ENCODE results near the gene EXOSC1.
"Not testable (repeated sequence)": the region's sequence is repeated elsewhere in the genome, so short reads cannot be mapped to it uniquely, and the experiment has no call there.

EXOSC1 gene

DNA sequence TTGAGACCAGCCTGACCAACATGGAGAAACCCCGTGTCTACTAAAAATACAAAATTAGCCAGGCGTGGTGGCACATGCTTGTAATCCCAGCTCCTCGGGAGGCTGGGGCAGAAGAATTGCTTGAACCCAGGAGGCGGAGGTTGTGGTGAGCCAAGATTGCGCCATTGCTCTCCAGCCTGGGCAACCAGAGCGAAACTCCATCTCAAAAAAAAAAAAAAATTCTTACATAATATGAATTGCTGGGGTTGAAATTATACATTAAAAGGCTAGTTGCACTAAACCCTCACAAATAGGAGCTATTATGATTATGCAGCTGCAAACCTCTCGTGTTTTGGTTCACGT, 22.1 kb downstream of the EXOSC1 start:
- TF ChIP-seq POLR2AphosphoS5 (IDR thresholded peaks at IDR 0.05; ENCODE audit: low read depth), result 0 out of 2 replicates have a peak, but pooled peaks have one; percentile 39
- peak overlapping the region; percentile 87 for H3K27ac ChIP-seq (replicated peaks)
- DNase-seq (ENCODE audit: low read depth in 1 of 2, low spot score in 1 of 2), result peak in 1 of 2 experiments; percentile 91
- not testable (repeated sequence) for H3K4me3 ChIP-seq (replicated peaks; ENCODE audit: insufficient read depth, low read length); H3K27me3 ChIP-seq (ENCODE audit: insufficient read depth, poor library complexity, severe bottlenecking)

DNA sequence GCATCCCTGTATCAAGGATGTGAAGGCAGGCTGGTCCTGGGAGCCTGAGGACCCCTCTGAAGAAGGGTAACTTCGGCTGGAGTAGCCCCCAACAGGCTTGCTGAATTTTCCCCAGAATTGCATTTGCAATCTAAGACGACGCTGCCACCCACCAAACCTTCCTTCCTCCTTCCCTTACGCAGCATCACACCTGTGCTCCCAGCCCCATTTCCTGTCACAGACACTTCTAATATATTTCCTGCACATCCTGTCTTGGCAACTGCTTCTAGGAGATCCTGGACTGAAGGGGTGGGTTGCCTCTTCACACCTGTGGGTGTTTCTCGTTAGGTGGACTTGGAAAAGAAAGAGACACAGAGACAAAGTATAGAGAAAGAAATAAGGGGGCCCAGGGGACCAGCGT, 29.2 kb downstream of the EXOSC1 start:
- DNase-seq (ENCODE audit: low read depth in 1 of 2, low spot score in 1 of 2), result no peak
- no peaks in the 10 kb centered on the region for H3K27me3 ChIP-seq (ENCODE audit: insufficient read depth, poor library complexity, severe bottlenecking)
- no peak overlapping the region for H3K27ac ChIP-seq (replicated peaks)
- no peak overlapping the region for H3K4me3 ChIP-seq (replicated peaks; ENCODE audit: insufficient read depth, low read length)
- TF ChIP-seq, protein P1, sequence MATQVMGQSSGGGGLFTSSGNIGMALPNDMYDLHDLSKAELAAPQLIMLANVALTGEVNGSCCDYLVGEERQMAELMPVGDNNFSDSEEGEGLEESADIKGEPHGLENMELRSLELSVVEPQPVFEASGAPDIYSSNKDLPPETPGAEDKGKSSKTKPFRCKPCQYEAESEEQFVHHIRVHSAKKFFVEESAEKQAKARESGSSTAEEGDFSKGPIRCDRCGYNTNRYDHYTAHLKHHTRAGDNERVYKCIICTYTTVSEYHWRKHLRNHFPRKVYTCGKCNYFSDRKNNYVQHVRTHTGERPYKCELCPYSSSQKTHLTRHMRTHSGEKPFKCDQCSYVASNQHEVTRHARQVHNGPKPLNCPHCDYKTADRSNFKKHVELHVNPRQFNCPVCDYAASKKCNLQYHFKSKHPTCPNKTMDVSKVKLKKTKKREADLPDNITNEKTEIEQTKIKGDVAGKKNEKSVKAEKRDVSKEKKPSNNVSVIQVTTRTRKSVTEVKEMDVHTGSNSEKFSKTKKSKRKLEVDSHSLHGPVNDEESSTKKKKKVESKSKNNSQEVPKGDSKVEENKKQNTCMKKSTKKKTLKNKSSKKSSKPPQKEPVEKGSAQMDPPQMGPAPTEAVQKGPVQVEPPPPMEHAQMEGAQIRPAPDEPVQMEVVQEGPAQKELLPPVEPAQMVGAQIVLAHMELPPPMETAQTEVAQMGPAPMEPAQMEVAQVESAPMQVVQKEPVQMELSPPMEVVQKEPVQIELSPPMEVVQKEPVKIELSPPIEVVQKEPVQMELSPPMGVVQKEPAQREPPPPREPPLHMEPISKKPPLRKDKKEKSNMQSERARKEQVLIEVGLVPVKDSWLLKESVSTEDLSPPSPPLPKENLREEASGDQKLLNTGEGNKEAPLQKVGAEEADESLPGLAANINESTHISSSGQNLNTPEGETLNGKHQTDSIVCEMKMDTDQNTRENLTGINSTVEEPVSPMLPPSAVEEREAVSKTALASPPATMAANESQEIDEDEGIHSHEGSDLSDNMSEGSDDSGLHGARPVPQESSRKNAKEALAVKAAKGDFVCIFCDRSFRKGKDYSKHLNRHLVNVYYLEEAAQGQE (IDR thresholded peaks at IDR 0.05; ENCODE audit: insufficient replicate concordance, low read depth), result no peak
- TF ChIP-seq, protein P2, sequence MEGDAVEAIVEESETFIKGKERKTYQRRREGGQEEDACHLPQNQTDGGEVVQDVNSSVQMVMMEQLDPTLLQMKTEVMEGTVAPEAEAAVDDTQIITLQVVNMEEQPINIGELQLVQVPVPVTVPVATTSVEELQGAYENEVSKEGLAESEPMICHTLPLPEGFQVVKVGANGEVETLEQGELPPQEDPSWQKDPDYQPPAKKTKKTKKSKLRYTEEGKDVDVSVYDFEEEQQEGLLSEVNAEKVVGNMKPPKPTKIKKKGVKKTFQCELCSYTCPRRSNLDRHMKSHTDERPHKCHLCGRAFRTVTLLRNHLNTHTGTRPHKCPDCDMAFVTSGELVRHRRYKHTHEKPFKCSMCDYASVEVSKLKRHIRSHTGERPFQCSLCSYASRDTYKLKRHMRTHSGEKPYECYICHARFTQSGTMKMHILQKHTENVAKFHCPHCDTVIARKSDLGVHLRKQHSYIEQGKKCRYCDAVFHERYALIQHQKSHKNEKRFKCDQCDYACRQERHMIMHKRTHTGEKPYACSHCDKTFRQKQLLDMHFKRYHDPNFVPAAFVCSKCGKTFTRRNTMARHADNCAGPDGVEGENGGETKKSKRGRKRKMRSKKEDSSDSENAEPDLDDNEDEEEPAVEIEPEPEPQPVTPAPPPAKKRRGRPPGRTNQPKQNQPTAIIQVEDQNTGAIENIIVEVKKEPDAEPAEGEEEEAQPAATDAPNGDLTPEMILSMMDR (IDR thresholded peaks at IDR 0.05; ENCODE audit: insufficient read depth, low read length), result no peak
- TF ChIP-seq POLR2AphosphoS5 (IDR thresholded peaks at IDR 0.05; ENCODE audit: low read depth) (no peak), SPI1 (IDR thresholded peaks at IDR 0.05; ENCODE audit: borderline replicate concordance, low read depth) (no peak)

DNA sequence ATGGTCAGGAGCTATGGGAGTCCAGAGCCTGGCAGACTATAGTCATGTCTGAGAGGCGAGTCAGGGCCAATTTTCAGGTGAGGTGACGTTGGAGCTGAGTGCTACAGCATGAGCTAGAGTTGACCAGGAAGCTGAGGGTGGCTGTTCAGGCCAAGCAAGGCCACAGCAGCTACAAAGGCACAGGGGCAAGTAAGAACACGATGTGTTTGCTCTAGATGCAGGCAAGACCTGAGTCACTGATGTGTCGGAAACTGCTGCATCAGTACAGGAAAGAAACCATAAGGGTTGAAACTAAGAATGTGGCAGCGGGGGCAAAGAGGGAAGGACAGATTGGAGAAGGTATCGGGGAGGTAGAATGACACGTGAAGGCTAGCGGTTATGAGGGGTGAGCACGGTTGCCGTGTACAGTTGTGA, 32.9 kb downstream of the EXOSC1 start:
- Histone ChIP-seq H3K4me3 (replicated peaks; ENCODE audit: insufficient read depth, low read length) (no peak overlapping the region), H3K27ac (replicated peaks) (peak overlapping the region; percentile 26; the same call in 1 of the 2 replicates), H3K27me3 (ENCODE audit: insufficient read depth, poor library complexity, severe bottlenecking) (no peaks in the 10 kb centered on the region)
- no peak for DNase-seq (ENCODE audit: low read depth in 1 of 2, low spot score in 1 of 2)
- no peak for TF ChIP-seq GABPA (IDR thresholded peaks at IDR 0.05; ENCODE audit: low read depth)

DNA sequence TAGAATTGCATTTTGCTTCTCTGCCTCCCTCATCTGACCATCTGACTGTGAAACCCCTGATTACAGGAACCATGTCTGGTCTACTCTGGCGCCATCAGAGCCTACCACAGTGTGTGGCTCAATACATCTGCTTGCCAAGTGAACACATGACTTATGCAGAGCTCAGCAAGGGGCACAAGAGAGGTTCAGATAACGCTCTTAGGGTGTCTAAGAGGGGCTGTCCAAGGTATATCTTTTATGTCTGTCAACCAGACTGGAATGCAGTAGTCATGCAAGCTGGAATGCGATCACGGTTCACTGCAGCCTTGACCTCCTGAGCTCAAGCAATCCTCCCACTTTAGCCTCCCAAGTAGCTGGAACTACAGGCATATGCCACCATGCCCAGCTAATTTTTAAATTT, 34.4 kb downstream of the EXOSC1 start:
- no peak for TF ChIP-seq GABPA (IDR thresholded peaks at IDR 0.05; ENCODE audit: low read depth)
- TF ChIP-seq, protein P2 (IDR thresholded peaks at IDR 0.05; ENCODE audit: insufficient read depth, low read length), result no peak
- no peak for TF ChIP-seq SPI1 (IDR thresholded peaks at IDR 0.05; ENCODE audit: borderline replicate concordance, low read depth)
- TF ChIP-seq, protein P1 (IDR thresholded peaks at IDR 0.05; ENCODE audit: insufficient replicate concordance, low read depth), result no peak
- TF ChIP-seq POLR2AphosphoS5 (IDR thresholded peaks at IDR 0.05; ENCODE audit: low read depth), result no peak
- Histone ChIP-seq H3K4me3 (replicated peaks; ENCODE audit: insufficient read depth, low read length) (no peak overlapping the region), H3K27ac (replicated peaks) (peak overlapping the region; percentile 90), H3K27me3 (ENCODE audit: insufficient read depth, poor library complexity, severe bottlenecking) (no peaks in the 10 kb centered on the region)
- peak in 1 of 2 experiments; percentile 81 for DNase-seq (ENCODE audit: low read depth in 1 of 2, low spot score in 1 of 2)

DNA sequence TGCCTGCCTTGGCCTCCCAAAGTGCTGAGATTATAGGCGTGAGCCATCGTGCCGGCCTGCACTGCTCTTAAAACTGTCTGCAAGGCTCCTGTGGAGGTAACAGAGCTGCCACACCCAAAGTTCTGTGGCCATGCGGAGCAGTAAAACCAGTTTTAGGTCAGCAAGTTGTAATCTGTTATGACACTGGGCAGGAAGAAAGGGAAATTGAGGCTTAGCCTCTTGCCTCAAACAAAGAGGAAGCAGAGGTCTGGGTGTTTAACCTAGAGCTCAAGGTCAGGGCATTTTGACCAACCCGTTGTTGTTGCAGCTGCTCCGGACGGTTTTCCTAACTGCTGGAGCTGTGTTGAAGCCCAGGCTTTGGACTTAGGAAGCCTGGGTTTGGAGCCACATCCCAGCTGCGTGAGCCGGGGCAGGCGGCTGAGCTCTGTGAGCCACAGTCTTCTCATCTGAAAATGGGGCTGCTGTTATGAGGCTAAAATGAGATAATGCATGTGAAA, 37.3 kb downstream of the EXOSC1 start:
- peak in 1 of 2 experiments; percentile 87 for DNase-seq (ENCODE audit: low read depth in 1 of 2, low spot score in 1 of 2)
- no peaks in the 10 kb centered on the region for H3K27me3 ChIP-seq (ENCODE audit: insufficient read depth, poor library complexity, severe bottlenecking)
- no peak overlapping the region for H3K4me3 ChIP-seq (replicated peaks; ENCODE audit: insufficient read depth, low read length)
- H3K27ac ChIP-seq (replicated peaks), result peak overlapping the region; percentile 90
- TF ChIP-seq SPI1 (IDR thresholded peaks at IDR 0.05; ENCODE audit: borderline replicate concordance, low read depth) (peak; percentile 33; the same call in 1 of the 2 replicates), POLR2AphosphoS5 (IDR thresholded peaks at IDR 0.05; ENCODE audit: low read depth) (peak; percentile 43; the same call in 1 of the 2 replicates), GABPA (IDR thresholded peaks at IDR 0.05; ENCODE audit: low read depth) (no peak)

All from HL-60 (cell line).